Natural killer cell (primary cell): ENCODE data around the gene SNHG17. TPM values are rescaled to one million over a fixed set of nuclear protein-coding genes. Genes with fewer than 3 reads are reported as not detected.

Experiments
- ATAC-seq, 3 donors: fragments of 150-1000 bp in 2 of 3; fragments of 200-7000 bp in 1 of 3; cut with Tn5 transposase; 1 replicate in 1 of 3; 2 replicates in 2 of 3; pipeline ENCODE4 v1.10.0; 2021; ENCODE audit warnings: mild to moderate bottlenecking in 2 of 3, moderate library complexity in 2 of 3
- DNase-seq, 2 donors: peaks; one replicate each; pipeline versions ENCODE4 v3.0.0 to v3.0.0-alpha.2; 2013 to 2021; ENCODE audit warnings: mixed read lengths in 1 of 2
- H3K27ac ChIP-seq: one replicate; pipeline ENCODE4 v1.5.1; 2013; ENCODE audit warnings: mild to moderate bottlenecking, low read length
- H3K27me3 ChIP-seq: one replicate; pipeline ENCODE4 v1.6.1; 2013; ENCODE audit warnings: low read length; ENCODE audit not compliant: control insufficient read depth, insufficient read depth
- H3K36me3 ChIP-seq: one replicate; pipeline ENCODE4 v1.6.1; 2013; ENCODE audit warnings: low read length; ENCODE audit not compliant: control insufficient read depth, insufficient read depth
- H3K4me1 ChIP-seq: one replicate; pipeline ENCODE4 v1.6.1; 2013; ENCODE audit warnings: low read length; ENCODE audit not compliant: control insufficient read depth, insufficient read depth
- H3K4me3 ChIP-seq: one replicate; pipeline ENCODE4 v1.5.1; 2013; ENCODE audit warnings: low read length
- H3K9me3 ChIP-seq: one replicate; pipeline ENCODE4 v1.6.1; 2013; ENCODE audit warnings: low read length; ENCODE audit not compliant: control insufficient read depth, insufficient read depth
- H3K27ac Mint-ChIP-seq, 2 donors: one replicate each; pipeline ENCODE4 v1.8.0; 2022; ENCODE audit warnings: mild to moderate bottlenecking in 2 of 2, mixed read lengths in 2 of 2, moderate library complexity in 1 of 2
- H3K27me3 Mint-ChIP-seq, 2 donors: one replicate each; pipeline ENCODE4 v1.8.0; 2022; ENCODE audit warnings: low read depth in 2 of 2, mixed read lengths in 2 of 2
- H3K36me3 Mint-ChIP-seq: one replicate; pipeline ENCODE4 v1.8.0; 2022; ENCODE audit warnings: mixed read lengths
- H3K4me1 Mint-ChIP-seq, 2 donors: one replicate each; pipeline ENCODE4 v1.8.0; 2022; ENCODE audit warnings: mixed read lengths in 2 of 2
- H3K4me3 Mint-ChIP-seq: one replicate; pipeline ENCODE4 v1.8.0; 2022; ENCODE audit warnings: mild to moderate bottlenecking, moderate library complexity, mixed read lengths
- H3K9me3 Mint-ChIP-seq, 2 donors: one replicate each; pipeline ENCODE4 v1.8.0; 2022; ENCODE audit warnings: mixed read lengths in 2 of 2
- WGBS: methylation state at CpG from one replicate; pipeline ENCODE4 v1.1.7; 2013; ENCODE audit warnings: missing lambda C conversion rate; ENCODE audit not compliant: insufficient coverage; 5-methylcytosine and 5-hydroxymethylcytosine counted together
- intact Hi-C: fragments of 100-400 bp; cut with micrococcal nuclease; formaldehyde crosslinking; loops from one replicate; pipeline ENCODE4 v1.14.2; 2022
- total RNA-seq, 4 donors: library from RNA; stranded (reverse); fragments of 120-200 nt in 1 of 4; gene quantifications; one replicate each; pipeline versions ENCODE4 v1.2.3 to v1.2.4, GENCODE V29; 2013 to 2022
- TF ChIP-seq, protein P1 (sequence below): fragments of 200-600 bp; IDR thresholded peaks from one replicate; pipeline ENCODE4 v1.8.0; 2022; ENCODE audit warnings: antibody characterized with exemption

Gene SNHG17
- total RNA-seq, 3 donors from 2014 or later (not counting 1 experiment from before 2014, with no cell fraction given), result 53.5 to 64.0 (median 53.8) TPM

DNA sequence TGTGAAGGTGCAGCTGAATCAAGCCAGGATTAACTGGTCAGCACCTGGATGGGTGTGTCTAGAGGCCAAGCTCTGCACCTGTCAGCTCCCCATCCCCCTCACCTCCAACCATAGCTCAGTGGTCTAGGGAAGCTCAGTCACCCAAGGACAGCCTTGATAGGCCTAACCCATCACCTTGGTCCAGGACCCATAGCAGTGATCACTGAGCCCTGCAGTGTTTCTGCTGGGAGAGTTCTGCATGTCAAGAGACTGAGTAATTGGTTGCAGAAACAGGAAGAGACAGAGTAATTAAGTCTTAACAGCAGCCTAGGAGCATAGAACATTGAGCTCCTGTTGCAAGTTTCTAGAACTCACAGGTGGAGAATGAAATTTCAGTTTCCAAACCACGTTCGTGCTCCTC lies 18.8 kb upstream of the SNHG17 start:
- TF ChIP-seq, protein P1, sequence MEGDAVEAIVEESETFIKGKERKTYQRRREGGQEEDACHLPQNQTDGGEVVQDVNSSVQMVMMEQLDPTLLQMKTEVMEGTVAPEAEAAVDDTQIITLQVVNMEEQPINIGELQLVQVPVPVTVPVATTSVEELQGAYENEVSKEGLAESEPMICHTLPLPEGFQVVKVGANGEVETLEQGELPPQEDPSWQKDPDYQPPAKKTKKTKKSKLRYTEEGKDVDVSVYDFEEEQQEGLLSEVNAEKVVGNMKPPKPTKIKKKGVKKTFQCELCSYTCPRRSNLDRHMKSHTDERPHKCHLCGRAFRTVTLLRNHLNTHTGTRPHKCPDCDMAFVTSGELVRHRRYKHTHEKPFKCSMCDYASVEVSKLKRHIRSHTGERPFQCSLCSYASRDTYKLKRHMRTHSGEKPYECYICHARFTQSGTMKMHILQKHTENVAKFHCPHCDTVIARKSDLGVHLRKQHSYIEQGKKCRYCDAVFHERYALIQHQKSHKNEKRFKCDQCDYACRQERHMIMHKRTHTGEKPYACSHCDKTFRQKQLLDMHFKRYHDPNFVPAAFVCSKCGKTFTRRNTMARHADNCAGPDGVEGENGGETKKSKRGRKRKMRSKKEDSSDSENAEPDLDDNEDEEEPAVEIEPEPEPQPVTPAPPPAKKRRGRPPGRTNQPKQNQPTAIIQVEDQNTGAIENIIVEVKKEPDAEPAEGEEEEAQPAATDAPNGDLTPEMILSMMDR, result no peak
- H3K4me3 ChIP-seq, result no peak overlapping the region
- Mint-ChIP-seq H3K36me3 (no peaks in the 10 kb centered on the region), H3K4me3 (no peak overlapping the region), H3K9me3 (no peaks in the 10 kb centered on the region), H3K4me1 (no peaks in the 10 kb centered on the region), H3K27me3 (peaks cover 4 to 6% of the 10 kb centered on the region in 2 donors), H3K27ac (no peak overlapping the region)
- no peaks in the 10 kb centered on the region for H3K36me3 ChIP-seq
- WGBS, result 75% methylated on average over 2 of the region's 2 CpGs
- no peaks in the 10 kb centered on the region for H3K27me3 ChIP-seq
- no peaks in the 10 kb centered on the region for H3K9me3 ChIP-seq
- H3K27ac ChIP-seq, result no peak overlapping the region
- intact Hi-C loops, result no loop called here
- ATAC-seq (no peak), DNase-seq (no peak)
- H3K4me1 ChIP-seq, result no peaks in the 10 kb centered on the region

- no peaks in the 10 kb centered on the region for H3K9me3 Mint-ChIP-seq
- H3K4me1 ChIP-seq, result peaks cover 4% of the 10 kb centered on the region
- 93% methylated on average over 12 of the region's 19 CpGs for WGBS
- intact Hi-C loops, result no loop called here
- H3K9me3 ChIP-seq, result no peaks in the 10 kb centered on the region
- no peaks in the 10 kb centered on the region for H3K36me3 Mint-ChIP-seq
- no peak for DNase-seq
- ATAC-seq, result no peak
- H3K27ac Mint-ChIP-seq, result no peak overlapping the region
- peaks cover 6% of the 10 kb centered on the region in 2 donors for H3K4me1 Mint-ChIP-seq
- no peaks in the 10 kb centered on the region for H3K27me3 ChIP-seq
- peaks cover 4 to 6% of the 10 kb centered on the region in 2 donors for H3K27me3 Mint-ChIP-seq
- no peak overlapping the region for H3K4me3 Mint-ChIP-seq
- TF ChIP-seq, protein P1, result no peak
- H3K4me3 ChIP-seq, result no peak overlapping the region
- no peak overlapping the region for H3K27ac ChIP-seq
- no peaks in the 10 kb centered on the region for H3K36me3 ChIP-seq
These were observed 17.9 kb upstream of the SNHG17 start for GRCh38 chr20:38452880-38453624.

DNA sequence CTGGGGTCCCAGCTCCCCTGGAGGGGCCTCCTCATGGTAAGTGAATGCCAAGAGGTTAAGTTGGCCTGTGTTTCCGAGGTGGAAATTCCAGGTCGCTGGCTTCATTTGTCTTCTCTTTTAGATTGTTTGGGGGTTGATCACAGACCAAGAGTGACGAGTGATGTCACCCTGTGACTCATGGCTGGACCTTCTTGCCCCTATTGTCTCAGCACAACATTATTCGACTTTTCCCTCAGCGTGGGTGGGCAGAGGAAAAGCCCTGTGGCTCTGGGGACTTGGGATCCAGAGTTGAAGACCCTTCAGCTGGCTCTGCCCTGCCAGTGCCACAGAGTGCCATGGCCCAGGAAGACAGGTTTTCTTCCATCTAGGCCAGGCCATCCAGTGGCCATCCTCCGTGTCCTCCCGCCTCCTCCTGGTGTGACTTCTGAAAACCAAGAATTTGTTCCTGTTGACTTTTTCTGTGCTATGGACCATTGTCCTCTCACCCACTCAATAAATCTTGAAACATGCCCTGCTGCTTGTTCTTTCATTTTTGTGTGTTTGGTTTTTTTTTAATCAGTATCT lies 15.4 kb upstream of the SNHG17 start:
- Mint-ChIP-seq H3K27me3 (no peaks in the 10 kb centered on the region), H3K9me3 (no peaks in the 10 kb centered on the region), H3K4me1 (peaks cover 22 to 26% of the 10 kb centered on the region in 2 donors), H3K4me3 (no peak overlapping the region), H3K36me3 (no peaks in the 10 kb centered on the region), H3K27ac (no peak overlapping the region)
- intact Hi-C loops, result no loop called here
- H3K27ac ChIP-seq, result no peak overlapping the region
- H3K36me3 ChIP-seq, result no peaks in the 10 kb centered on the region
- no peak overlapping the region for H3K4me3 ChIP-seq
- H3K9me3 ChIP-seq, result no peaks in the 10 kb centered on the region
- H3K4me1 ChIP-seq, result peaks cover 25% of the 10 kb centered on the region
- 94% methylated on average over 7 of the region's 7 CpGs for WGBS
- TF ChIP-seq, protein P1, result no peak
- DNase-seq (no peak), ATAC-seq (no peak)
- no peaks in the 10 kb centered on the region for H3K27me3 ChIP-seq
